WTC11 (cell line): ENCODE data around the gene PLEKHA5. TPM values are rescaled to one million over a fixed set of nuclear protein-coding genes. Genes with fewer than 3 reads are reported as not detected.

Source experiments
- ATAC-seq: fragments of 200-7000 bp; cut with Tn5 transposase; 2 replicates; pipeline ENCODE4 v1.10.0; 2021; ENCODE audit warnings: mild to moderate bottlenecking, moderate library complexity
- CTCF ChIA-PET: fragments of 300-600 bp; sonication (Branson Sonifier 250); formaldehyde crosslinking; loops from one replicate; lab custom pipeline; 2021; ENCODE audit warnings: antibody characterized with exemption; lab: Charles Lee
- POLR2A ChIA-PET: fragments of 350-600 bp; sonication (Branson Sonifier 250); formaldehyde crosslinking; loops from one replicate; lab custom pipeline; 2021; ENCODE audit warnings: antibody characterized with exemption; lab: Charles Lee
- DNase-seq: peaks from one replicate; pipeline ENCODE4 v3.0.0; 2021; ENCODE audit warnings: low spot score
- H3K27ac Mint-ChIP-seq: 2 replicates; pipeline ENCODE4 v1.8.0; 2021; ENCODE audit warnings: mixed read lengths
- H3K27me3 Mint-ChIP-seq: 2 replicates; pipeline ENCODE4 v1.8.0; 2021; ENCODE audit warnings: low read depth, mild to moderate bottlenecking, moderate library complexity, mixed read lengths
- H3K36me3 Mint-ChIP-seq: 2 replicates; pipeline ENCODE4 v1.8.0; 2021; ENCODE audit warnings: mixed read lengths
- H3K4me1 Mint-ChIP-seq: 2 replicates; pipeline ENCODE4 v1.8.0; 2022; ENCODE audit warnings: mixed read lengths
- H3K4me3 Mint-ChIP-seq: 2 replicates; pipeline ENCODE4 v1.8.0; 2021; ENCODE audit warnings: mild to moderate bottlenecking, moderate library complexity, mixed read lengths
- H3K9me3 Mint-ChIP-seq: 2 replicates; pipeline ENCODE4 v1.8.0; 2021; ENCODE audit warnings: mixed read lengths
- ETV6 ChIP-seq: sonication (generic); formaldehyde crosslinking; IDR thresholded peaks from 2 replicates; pipeline ENCODE4 v1.8.1; 2022; ENCODE audit warnings: mild to moderate bottlenecking, missing genetic modification reagents
- FOXK1 ChIP-seq: sonication (generic); formaldehyde crosslinking; IDR thresholded peaks from 2 replicates; pipeline ENCODE4 v1.8.0; 2022; ENCODE audit warnings: mild to moderate bottlenecking, moderate library complexity, missing genetic modification reagents
- GRHL2 ChIP-seq: fragments of 250-450 bp; sonication (Bioruptor Pico); IDR thresholded peaks from 2 replicates; pipeline ENCODE4 v1.8.0; 2022; ENCODE audit warnings: mild to moderate bottlenecking, moderate library complexity; ENCODE audit not compliant: insufficient replicate concordance, severe bottlenecking
- MYBL2 ChIP-seq: sonication (generic); formaldehyde crosslinking; IDR thresholded peaks from 2 replicates; pipeline ENCODE4 v1.8.1; 2023; ENCODE audit warnings: mild to moderate bottlenecking, moderate library complexity, missing genetic modification reagents
- SOX15 ChIP-seq: fragments of 250-450 bp; sonication (Bioruptor Pico); IDR thresholded peaks from 2 replicates; pipeline ENCODE4 v1.9.0; 2021; ENCODE audit warnings: mild to moderate bottlenecking
- TCF7 ChIP-seq: sonication (generic); formaldehyde crosslinking; IDR thresholded peaks from 2 replicates; pipeline ENCODE4 v1.8.0; 2022; ENCODE audit warnings: mild to moderate bottlenecking, low read depth, missing genetic modification reagents, moderate library complexity
- TEAD1 ChIP-seq: sonication (generic); formaldehyde crosslinking; IDR thresholded peaks from 2 replicates; pipeline ENCODE4 v1.8.0; 2022; ENCODE audit warnings: mild to moderate bottlenecking, missing genetic modification reagents
- ZBTB21 ChIP-seq: sonication (generic); formaldehyde crosslinking; IDR thresholded peaks from 2 replicates; pipeline ENCODE4 v1.8.1; 2023; ENCODE audit warnings: mild to moderate bottlenecking, missing genetic modification reagents, borderline replicate concordance
- ZNF138 ChIP-seq: sonication (generic); formaldehyde crosslinking; conservative IDR thresholded peaks from 2 replicates; pipeline ENCODE4 v1.8.1; 2022; ENCODE audit warnings: mild to moderate bottlenecking, moderate library complexity, missing genetic modification reagents
- ZNF219 ChIP-seq: sonication (generic); formaldehyde crosslinking; IDR thresholded peaks from 2 replicates; pipeline ENCODE4 v1.8.0; 2023; ENCODE audit warnings: missing genetic modification reagents, mild to moderate bottlenecking, borderline replicate concordance
- ZNF263 ChIP-seq: sonication (generic); formaldehyde crosslinking; IDR thresholded peaks from 2 replicates; pipeline ENCODE4 v1.8.1; 2022; ENCODE audit warnings: low read depth, mild to moderate bottlenecking, moderate library complexity, missing genetic modification reagents
- ZNF396 ChIP-seq: fragments of 250-450 bp; sonication (Bioruptor Pico); IDR thresholded peaks from 2 replicates; pipeline ENCODE4 v1.8.0; 2021; ENCODE audit warnings: mild to moderate bottlenecking, moderate library complexity, borderline replicate concordance
- ZNF416 ChIP-seq: fragments of 250-450 bp; sonication (Bioruptor Pico); IDR thresholded peaks from 2 replicates; pipeline ENCODE4 v1.9.0; 2021; ENCODE audit warnings: mild to moderate bottlenecking, inconsistent platforms
- ZNF671 ChIP-seq: fragments of 250-450 bp; sonication (Bioruptor Pico); IDR thresholded peaks from 2 replicates; pipeline ENCODE4 v1.8.0; 2021; ENCODE audit warnings: mild to moderate bottlenecking
- total RNA-seq: library from RNA; stranded (reverse); gene quantifications from 3 replicates; pipeline ENCODE4 v1.2.3, GENCODE V29; 2021
- TF ChIP-seq, protein P1 (sequence below): fragments of 250-450 bp; sonication (Bioruptor Pico); IDR thresholded peaks from 2 replicates; pipeline ENCODE4 v1.9.0; 2021; ENCODE audit warnings: mild to moderate bottlenecking, borderline replicate concordance
- TF ChIP-seq, protein P2 (sequence below): fragments of 250-450 bp; sonication (Bioruptor Pico); IDR thresholded peaks from 2 replicates; pipeline ENCODE4 v1.9.0; 2021; ENCODE audit warnings: mild to moderate bottlenecking
- TF ChIP-seq, protein P3 (sequence below): sonication (generic); formaldehyde crosslinking; IDR thresholded peaks from 2 replicates; pipeline ENCODE4 v1.8.1; 2022; ENCODE audit warnings: mild to moderate bottlenecking, moderate library complexity, missing genetic modification reagents
- TF ChIP-seq, protein P4 (sequence below): fragments of 250-450 bp; sonication (Bioruptor Pico); IDR thresholded peaks from 2 replicates; pipeline ENCODE4 v1.8.0; 2021; ENCODE audit warnings: mild to moderate bottlenecking
- TF ChIP-seq, protein P5 (sequence below): sonication (generic); formaldehyde crosslinking; IDR thresholded peaks from 2 replicates; pipeline ENCODE4 v1.8.0; 2022; ENCODE audit warnings: mild to moderate bottlenecking, missing genetic modification reagents
- TF ChIP-seq, protein P6 (sequence below): sonication (generic); formaldehyde crosslinking; IDR thresholded peaks from 2 replicates; pipeline ENCODE4 v1.8.0; 2023; ENCODE audit warnings: mild to moderate bottlenecking, missing genetic modification reagents
- TF ChIP-seq, protein P7 (sequence below): sonication (generic); formaldehyde crosslinking; IDR thresholded peaks from 2 replicates; pipeline ENCODE4 v1.8.1; 2023; ENCODE audit warnings: mild to moderate bottlenecking, missing genetic modification reagents

The PLEKHA5 gene
- total RNA-seq, 1 experiment from 2014 or later = 61.1 TPM

DNA sequence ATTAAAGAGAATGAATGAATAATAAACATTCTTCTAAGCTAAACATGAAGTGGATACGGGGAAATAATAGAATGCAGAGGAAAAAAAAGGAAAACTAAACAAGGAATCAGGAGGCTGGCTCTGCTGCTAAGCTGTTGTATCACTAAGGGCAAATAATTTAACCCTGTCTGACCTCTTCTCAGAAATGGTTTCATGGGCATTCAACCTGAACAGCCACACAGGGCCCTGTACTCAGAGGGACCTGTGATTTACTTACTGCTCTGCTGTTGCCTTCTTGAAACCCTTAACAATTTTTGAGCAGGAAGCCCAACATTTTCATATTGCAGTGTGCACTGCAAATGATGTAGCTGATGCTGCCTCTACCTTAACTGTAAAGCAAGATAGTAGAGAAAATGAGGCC lies 14.2 kb upstream of the PLEKHA5 start:
- no peaks in the 10 kb centered on the region for H3K36me3 Mint-ChIP-seq
- H3K4me3 Mint-ChIP-seq = no peak overlapping the region
- peaks cover 4% of the 10 kb centered on the region for H3K4me1 Mint-ChIP-seq
- DNase-seq (no peak), ATAC-seq (no peak)
- ChIA-PET POLR2A (no interaction called here), CTCF (no interaction called here)
- no peaks in the 10 kb centered on the region for H3K27me3 Mint-ChIP-seq
- H3K9me3 Mint-ChIP-seq = no peaks in the 10 kb centered on the region
- TF ChIP-seq ZBTB21 (CRISPR knock-in tag) (no peak), ZNF396 (no peak), ZNF416 (CRISPR knock-in tag) (no peak)
- TF ChIP-seq, protein P1, sequence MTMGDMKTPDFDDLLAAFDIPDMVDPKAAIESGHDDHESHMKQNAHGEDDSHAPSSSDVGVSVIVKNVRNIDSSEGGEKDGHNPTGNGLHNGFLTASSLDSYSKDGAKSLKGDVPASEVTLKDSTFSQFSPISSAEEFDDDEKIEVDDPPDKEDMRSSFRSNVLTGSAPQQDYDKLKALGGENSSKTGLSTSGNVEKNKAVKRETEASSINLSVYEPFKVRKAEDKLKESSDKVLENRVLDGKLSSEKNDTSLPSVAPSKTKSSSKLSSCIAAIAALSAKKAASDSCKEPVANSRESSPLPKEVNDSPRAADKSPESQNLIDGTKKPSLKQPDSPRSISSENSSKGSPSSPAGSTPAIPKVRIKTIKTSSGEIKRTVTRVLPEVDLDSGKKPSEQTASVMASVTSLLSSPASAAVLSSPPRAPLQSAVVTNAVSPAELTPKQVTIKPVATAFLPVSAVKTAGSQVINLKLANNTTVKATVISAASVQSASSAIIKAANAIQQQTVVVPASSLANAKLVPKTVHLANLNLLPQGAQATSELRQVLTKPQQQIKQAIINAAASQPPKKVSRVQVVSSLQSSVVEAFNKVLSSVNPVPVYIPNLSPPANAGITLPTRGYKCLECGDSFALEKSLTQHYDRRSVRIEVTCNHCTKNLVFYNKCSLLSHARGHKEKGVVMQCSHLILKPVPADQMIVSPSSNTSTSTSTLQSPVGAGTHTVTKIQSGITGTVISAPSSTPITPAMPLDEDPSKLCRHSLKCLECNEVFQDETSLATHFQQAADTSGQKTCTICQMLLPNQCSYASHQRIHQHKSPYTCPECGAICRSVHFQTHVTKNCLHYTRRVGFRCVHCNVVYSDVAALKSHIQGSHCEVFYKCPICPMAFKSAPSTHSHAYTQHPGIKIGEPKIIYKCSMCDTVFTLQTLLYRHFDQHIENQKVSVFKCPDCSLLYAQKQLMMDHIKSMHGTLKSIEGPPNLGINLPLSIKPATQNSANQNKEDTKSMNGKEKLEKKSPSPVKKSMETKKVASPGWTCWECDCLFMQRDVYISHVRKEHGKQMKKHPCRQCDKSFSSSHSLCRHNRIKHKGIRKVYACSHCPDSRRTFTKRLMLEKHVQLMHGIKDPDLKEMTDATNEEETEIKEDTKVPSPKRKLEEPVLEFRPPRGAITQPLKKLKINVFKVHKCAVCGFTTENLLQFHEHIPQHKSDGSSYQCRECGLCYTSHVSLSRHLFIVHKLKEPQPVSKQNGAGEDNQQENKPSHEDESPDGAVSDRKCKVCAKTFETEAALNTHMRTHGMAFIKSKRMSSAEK (CRISPR knock-in tag) = no peak
- TF ChIP-seq, protein P2, sequence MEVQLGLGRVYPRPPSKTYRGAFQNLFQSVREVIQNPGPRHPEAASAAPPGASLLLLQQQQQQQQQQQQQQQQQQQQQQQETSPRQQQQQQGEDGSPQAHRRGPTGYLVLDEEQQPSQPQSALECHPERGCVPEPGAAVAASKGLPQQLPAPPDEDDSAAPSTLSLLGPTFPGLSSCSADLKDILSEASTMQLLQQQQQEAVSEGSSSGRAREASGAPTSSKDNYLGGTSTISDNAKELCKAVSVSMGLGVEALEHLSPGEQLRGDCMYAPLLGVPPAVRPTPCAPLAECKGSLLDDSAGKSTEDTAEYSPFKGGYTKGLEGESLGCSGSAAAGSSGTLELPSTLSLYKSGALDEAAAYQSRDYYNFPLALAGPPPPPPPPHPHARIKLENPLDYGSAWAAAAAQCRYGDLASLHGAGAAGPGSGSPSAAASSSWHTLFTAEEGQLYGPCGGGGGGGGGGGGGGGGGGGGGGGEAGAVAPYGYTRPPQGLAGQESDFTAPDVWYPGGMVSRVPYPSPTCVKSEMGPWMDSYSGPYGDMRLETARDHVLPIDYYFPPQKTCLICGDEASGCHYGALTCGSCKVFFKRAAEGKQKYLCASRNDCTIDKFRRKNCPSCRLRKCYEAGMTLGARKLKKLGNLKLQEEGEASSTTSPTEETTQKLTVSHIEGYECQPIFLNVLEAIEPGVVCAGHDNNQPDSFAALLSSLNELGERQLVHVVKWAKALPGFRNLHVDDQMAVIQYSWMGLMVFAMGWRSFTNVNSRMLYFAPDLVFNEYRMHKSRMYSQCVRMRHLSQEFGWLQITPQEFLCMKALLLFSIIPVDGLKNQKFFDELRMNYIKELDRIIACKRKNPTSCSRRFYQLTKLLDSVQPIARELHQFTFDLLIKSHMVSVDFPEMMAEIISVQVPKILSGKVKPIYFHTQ (CRISPR knock-in tag) = no peak
- no peak overlapping the region for H3K27ac Mint-ChIP-seq

DNA sequence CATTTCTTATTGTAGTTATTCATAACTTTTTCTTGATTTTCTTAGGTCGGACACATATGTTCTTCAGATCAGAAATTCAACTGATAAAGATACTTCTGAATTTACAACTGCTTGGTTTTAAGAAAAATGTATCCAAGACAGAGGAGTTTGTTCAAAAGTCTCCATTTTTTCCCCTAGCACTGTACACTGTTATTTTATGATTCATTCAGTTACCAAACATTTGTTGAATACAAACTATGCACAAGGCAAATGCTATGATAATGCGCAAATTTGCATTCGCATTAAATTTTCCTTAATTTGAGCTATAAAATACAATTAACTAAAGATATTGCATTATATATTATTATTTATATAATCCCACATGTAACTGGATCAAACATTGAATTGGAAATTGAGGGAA lies 10.1 kb upstream of the PLEKHA5 start:
- ChIA-PET POLR2A (no interaction called here), CTCF (no interaction called here)
- Mint-ChIP-seq H3K4me3 (no peak overlapping the region), H3K4me1 (peaks cover 4% of the 10 kb centered on the region), H3K27me3 (no peaks in the 10 kb centered on the region), H3K9me3 (no peaks in the 10 kb centered on the region), H3K36me3 (no peaks in the 10 kb centered on the region), H3K27ac (no peak overlapping the region)
- ATAC-seq (no peak), DNase-seq (no peak)
- TF ChIP-seq ZNF263 (CRISPR knock-in tag) (no peak), TCF7 (CRISPR knock-in tag) (no peak), FOXK1 (CRISPR knock-in tag) (no peak), TEAD1 (no peak), ETV6 (no peak), ZNF396 (no peak), SOX15 (no peak), ZNF671 (CRISPR knock-in tag) (no peak), ZNF138 (CRISPR knock-in tag) (no peak), ZNF219 (CRISPR knock-in tag) (no peak), GRHL2 (no peak), MYBL2 (no peak)
- TF ChIP-seq, protein P3, sequence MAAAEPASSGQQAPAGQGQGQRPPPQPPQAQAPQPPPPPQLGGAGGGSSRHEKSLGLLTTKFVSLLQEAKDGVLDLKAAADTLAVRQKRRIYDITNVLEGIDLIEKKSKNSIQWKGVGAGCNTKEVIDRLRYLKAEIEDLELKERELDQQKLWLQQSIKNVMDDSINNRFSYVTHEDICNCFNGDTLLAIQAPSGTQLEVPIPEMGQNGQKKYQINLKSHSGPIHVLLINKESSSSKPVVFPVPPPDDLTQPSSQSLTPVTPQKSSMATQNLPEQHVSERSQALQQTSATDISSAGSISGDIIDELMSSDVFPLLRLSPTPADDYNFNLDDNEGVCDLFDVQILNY (CRISPR knock-in tag) = no peak
- TF ChIP-seq, protein P4, sequence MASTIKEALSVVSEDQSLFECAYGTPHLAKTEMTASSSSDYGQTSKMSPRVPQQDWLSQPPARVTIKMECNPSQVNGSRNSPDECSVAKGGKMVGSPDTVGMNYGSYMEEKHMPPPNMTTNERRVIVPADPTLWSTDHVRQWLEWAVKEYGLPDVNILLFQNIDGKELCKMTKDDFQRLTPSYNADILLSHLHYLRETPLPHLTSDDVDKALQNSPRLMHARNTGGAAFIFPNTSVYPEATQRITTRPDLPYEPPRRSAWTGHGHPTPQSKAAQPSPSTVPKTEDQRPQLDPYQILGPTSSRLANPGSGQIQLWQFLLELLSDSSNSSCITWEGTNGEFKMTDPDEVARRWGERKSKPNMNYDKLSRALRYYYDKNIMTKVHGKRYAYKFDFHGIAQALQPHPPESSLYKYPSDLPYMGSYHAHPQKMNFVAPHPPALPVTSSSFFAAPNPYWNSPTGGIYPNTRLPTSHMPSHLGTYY (CRISPR knock-in tag) = no peak
- TF ChIP-seq, protein P5, sequence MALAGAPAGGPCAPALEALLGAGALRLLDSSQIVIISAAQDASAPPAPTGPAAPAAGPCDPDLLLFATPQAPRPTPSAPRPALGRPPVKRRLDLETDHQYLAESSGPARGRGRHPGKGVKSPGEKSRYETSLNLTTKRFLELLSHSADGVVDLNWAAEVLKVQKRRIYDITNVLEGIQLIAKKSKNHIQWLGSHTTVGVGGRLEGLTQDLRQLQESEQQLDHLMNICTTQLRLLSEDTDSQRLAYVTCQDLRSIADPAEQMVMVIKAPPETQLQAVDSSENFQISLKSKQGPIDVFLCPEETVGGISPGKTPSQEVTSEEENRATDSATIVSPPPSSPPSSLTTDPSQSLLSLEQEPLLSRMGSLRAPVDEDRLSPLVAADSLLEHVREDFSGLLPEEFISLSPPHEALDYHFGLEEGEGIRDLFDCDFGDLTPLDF = no peak
- TF ChIP-seq, protein P6, sequence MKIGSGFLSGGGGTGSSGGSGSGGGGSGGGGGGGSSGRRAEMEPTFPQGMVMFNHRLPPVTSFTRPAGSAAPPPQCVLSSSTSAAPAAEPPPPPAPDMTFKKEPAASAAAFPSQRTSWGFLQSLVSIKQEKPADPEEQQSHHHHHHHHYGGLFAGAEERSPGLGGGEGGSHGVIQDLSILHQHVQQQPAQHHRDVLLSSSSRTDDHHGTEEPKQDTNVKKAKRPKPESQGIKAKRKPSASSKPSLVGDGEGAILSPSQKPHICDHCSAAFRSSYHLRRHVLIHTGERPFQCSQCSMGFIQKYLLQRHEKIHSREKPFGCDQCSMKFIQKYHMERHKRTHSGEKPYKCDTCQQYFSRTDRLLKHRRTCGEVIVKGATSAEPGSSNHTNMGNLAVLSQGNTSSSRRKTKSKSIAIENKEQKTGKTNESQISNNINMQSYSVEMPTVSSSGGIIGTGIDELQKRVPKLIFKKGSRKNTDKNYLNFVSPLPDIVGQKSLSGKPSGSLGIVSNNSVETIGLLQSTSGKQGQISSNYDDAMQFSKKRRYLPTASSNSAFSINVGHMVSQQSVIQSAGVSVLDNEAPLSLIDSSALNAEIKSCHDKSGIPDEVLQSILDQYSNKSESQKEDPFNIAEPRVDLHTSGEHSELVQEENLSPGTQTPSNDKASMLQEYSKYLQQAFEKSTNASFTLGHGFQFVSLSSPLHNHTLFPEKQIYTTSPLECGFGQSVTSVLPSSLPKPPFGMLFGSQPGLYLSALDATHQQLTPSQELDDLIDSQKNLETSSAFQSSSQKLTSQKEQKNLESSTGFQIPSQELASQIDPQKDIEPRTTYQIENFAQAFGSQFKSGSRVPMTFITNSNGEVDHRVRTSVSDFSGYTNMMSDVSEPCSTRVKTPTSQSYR = no peak
- TF ChIP-seq, protein P7, sequence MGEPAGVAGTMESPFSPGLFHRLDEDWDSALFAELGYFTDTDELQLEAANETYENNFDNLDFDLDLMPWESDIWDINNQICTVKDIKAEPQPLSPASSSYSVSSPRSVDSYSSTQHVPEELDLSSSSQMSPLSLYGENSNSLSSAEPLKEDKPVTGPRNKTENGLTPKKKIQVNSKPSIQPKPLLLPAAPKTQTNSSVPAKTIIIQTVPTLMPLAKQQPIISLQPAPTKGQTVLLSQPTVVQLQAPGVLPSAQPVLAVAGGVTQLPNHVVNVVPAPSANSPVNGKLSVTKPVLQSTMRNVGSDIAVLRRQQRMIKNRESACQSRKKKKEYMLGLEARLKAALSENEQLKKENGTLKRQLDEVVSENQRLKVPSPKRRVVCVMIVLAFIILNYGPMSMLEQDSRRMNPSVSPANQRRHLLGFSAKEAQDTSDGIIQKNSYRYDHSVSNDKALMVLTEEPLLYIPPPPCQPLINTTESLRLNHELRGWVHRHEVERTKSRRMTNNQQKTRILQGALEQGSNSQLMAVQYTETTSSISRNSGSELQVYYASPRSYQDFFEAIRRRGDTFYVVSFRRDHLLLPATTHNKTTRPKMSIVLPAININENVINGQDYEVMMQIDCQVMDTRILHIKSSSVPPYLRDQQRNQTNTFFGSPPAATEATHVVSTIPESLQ (CRISPR knock-in tag) = no peak
